Astrocyte of the cerebellum (primary cell): ENCODE results near the gene CNTFR.

Experiments used
- DNase-seq: peaks from one replicate; pipeline ENCODE4 v3.0.0-alpha.2; 2011; ENCODE audit warnings: low read depth
- H3K4me3 ChIP-seq: 2 replicates; pipeline ENCODE4 v1.5.1; 2011; ENCODE audit warnings: mild to moderate bottlenecking, low read depth, low read length, moderate library complexity
- in situ Hi-C: cut with HindIII; loops from 2 replicates; pipeline ENCODE4 v1.10.0; 2017; ENCODE audit warnings: low sequenced_read_pairs
- TF ChIP-seq, protein P1 (sequence below): IDR thresholded peaks from 2 replicates; pipeline ENCODE4 v1.5.1; 2012; ENCODE audit warnings: low read length, low read depth, moderate library complexity, mild to moderate bottlenecking; ENCODE audit errors: missing control alignments

The CNTFR gene

DNA sequence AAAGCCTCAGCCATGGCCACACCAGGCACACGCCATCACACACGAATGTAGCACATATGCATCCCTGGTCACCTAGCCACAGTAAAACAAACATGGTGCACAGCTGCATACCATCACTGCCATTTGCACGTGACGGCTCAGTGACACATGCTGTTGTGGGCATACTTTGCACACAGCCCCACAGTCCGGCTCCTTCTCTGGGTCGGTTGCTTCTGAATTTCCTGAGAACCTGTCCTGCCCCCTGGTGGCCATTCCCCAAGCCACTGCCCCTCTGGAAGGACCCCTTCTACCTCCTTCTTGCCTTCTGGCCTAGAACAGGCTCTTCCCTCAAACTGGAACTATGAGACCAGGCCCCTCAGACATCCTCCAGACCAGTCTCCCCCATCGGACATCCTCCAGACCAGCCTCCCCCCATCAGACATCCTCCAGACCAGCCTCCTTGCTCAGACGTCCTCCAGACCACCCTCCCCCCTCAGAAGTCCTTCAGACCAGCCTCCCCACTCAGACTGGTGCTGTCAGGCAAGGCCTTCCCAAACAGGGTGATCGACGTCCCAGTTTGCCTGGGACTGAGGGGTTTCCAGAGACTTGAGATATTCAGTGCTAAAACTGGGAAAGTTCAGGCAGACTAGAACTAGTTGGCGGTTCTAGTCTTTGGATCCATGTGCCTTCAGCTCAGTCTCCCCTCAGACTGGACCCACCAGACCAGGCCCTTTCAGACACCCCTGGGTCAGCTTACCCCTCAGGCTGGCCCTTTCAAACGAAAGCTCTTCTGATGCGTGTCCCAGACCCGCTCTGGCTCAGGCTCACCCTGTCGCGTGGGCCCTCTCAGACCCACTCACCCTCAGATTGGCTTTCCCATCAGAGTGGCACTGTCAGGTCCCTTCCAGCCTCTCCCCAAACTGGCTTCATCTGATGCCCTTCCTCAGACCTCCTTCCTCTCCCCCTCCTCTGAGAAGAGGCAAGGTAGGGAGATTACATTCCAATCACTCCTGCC lies 42.4 kb downstream of the CNTFR start:
- no peak overlapping the region for H3K4me3 ChIP-seq
- TF ChIP-seq, protein P1, sequence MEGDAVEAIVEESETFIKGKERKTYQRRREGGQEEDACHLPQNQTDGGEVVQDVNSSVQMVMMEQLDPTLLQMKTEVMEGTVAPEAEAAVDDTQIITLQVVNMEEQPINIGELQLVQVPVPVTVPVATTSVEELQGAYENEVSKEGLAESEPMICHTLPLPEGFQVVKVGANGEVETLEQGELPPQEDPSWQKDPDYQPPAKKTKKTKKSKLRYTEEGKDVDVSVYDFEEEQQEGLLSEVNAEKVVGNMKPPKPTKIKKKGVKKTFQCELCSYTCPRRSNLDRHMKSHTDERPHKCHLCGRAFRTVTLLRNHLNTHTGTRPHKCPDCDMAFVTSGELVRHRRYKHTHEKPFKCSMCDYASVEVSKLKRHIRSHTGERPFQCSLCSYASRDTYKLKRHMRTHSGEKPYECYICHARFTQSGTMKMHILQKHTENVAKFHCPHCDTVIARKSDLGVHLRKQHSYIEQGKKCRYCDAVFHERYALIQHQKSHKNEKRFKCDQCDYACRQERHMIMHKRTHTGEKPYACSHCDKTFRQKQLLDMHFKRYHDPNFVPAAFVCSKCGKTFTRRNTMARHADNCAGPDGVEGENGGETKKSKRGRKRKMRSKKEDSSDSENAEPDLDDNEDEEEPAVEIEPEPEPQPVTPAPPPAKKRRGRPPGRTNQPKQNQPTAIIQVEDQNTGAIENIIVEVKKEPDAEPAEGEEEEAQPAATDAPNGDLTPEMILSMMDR = peak; percentile 80
- peak; percentile 49 for DNase-seq
- in situ Hi-C loops = no loop called here

DNA sequence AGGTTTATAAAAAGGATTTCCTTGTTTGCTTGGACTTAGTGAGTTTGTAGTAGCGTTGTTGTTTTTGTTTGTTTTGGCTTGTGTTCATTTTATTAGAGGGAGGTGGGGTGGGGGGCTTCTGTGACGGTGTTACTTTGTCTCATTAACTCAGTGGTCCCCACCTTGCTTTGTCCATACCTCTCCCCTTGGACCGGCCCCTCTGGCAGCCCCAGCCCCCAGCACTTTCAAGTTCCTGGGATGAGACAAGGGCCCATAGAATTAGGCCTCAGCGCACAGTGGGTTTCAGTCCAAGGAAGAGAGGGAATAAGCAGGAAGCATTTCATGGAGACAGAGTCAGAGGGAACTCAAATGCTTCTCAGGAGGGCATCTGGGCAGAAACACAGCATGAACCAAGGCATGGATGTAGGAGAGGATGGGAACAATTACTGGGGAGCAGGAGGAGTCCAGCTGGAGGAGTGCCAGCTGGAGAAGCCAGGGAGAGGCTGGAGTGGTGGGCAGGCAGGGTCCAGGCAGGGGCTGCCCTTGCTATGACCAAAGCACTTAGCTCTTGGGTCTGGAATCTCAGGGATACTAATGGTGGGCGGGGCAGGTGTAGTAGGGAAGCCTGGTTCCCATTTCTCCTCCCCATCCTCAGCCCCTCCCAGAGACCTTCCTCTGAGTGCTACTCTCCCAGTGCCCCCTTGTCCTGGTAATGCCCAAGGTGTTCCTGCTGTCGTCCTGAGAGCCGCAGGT lies 43.3 kb downstream of the CNTFR start:
- no peak overlapping the region for H3K4me3 ChIP-seq
- DNase-seq = no peak
- in situ Hi-C loops = no loop called here
- TF ChIP-seq, protein P1 = no peak

GRCh38 chr9:34545497-34545896 lies 44.0 kb downstream of the CNTFR start:
- no peak overlapping the region for H3K4me3 ChIP-seq
- DNase-seq = no peak
- in situ Hi-C loops = no loop called here
- TF ChIP-seq, protein P1 = no peak

- no peak for DNase-seq
- in situ Hi-C loops = no loop called here
- H3K4me3 ChIP-seq = no peak overlapping the region
- TF ChIP-seq, protein P1 = no peak
Measured at GRCh38 chr9:34544035-34544434, 45.5 kb downstream of the CNTFR start.

DNA sequence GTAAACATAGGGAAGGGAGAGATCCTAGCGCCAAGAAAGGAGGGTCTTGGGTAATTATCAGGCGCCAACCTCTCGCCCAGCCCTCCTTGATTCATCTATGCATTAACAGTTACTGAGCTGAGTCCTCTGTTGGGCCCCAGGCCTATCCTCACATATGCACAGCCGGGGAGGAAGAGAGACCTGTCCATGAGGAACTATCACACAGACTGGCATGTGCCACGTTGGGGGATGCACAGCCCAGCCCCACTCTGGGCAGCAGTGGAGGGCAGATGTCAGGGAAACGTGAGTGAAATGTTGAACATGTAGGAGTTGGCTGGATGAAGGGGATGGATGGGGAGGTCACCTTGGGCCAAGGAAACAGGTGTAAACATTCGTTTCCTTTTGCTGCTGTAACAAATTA lies 48.0 kb downstream of the CNTFR start:
- in situ Hi-C loops = no loop called here
- no peak overlapping the region for H3K4me3 ChIP-seq
- DNase-seq = no peak
- TF ChIP-seq, protein P1 = no peak

DNA sequence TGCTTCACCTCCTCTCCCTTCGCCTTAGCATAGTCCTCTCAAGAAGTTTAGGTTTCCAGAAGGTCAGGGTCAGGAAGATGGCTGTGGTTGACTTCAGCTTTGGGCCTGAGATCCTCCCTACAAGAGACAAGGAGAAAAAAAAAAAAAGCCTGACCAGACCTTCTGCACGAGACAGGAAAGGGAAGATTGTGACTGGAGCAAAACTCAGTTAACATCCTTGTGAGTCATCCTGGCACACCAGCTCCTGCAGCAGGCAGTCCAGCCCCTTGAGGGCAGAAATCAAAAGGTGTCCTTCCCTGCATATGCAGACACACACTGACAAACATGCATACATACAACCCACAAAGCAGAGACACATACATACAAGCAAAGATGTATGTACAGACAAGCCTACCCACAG lies 48.7 kb downstream of the CNTFR start:
- no peak for DNase-seq
- in situ Hi-C loops = no loop called here
- TF ChIP-seq, protein P1 = no peak
- no peak overlapping the region for H3K4me3 ChIP-seq
